ENCODE measurements around the gene SEPTIN8. TPM values are rescaled to one million over a fixed set of nuclear protein-coding genes. Genes with fewer than 3 reads are reported as not detected.
A peak's percentile ranks its signal among the peaks of the same experiment; 100 is the strongest.

The SEPTIN8 gene
- total RNA-seq, 1 donor from 2014 or later: 46.2 TPM

- intact Hi-C loops (cut with micrococcal nuclease): no loop called here
- H3K9me3 Mint-ChIP-seq: no peaks in the 10 kb centered on the region
- DNase-seq (ENCODE audit: low spot score): no peak
- H3K27me3 Mint-ChIP-seq (ENCODE audit: insufficient read depth): peaks cover 19% of the 10 kb centered on the region
- no peak overlapping the region for H3K27ac Mint-ChIP-seq
- H3K4me3 Mint-ChIP-seq: peak overlapping the region; percentile 43
- peaks cover 1% of the 10 kb centered on the region for H3K36me3 Mint-ChIP-seq (ENCODE audit: low read depth)
- peaks cover 23% of the 10 kb centered on the region for H3K4me1 Mint-ChIP-seq (ENCODE audit: low read depth)
These were observed 3.3 kb downstream of the SEPTIN8 start for GRCh38 chr5:132773601-132774355.

- Mint-ChIP-seq H3K27ac (no peak overlapping the region), H3K4me3 (no peak overlapping the region), H3K27me3 (ENCODE audit: insufficient read depth) (peaks cover 13% of the 10 kb centered on the region), H3K36me3 (ENCODE audit: low read depth) (peaks cover 1% of the 10 kb centered on the region), H3K4me1 (ENCODE audit: low read depth) (peaks cover 18% of the 10 kb centered on the region), H3K9me3 (no peaks in the 10 kb centered on the region)
- no peak for DNase-seq (ENCODE audit: low spot score)
- intact Hi-C loops (cut with micrococcal nuclease): no loop called here
These were observed 3.9 kb downstream of the SEPTIN8 start for GRCh38 chr5:132773114-132773513.

- Mint-ChIP-seq H3K27ac (no peak overlapping the region), H3K4me3 (no peak overlapping the region), H3K9me3 (no peaks in the 10 kb centered on the region), H3K4me1 (ENCODE audit: low read depth) (peaks cover 15% of the 10 kb centered on the region), H3K27me3 (ENCODE audit: insufficient read depth) (peaks cover 9% of the 10 kb centered on the region), H3K36me3 (ENCODE audit: low read depth) (no peaks in the 10 kb centered on the region)
- DNase-seq (ENCODE audit: low spot score): no peak
- intact Hi-C loops (cut with micrococcal nuclease): no loop called here
These were observed 4.6 kb downstream of the SEPTIN8 start for GRCh38 chr5:132772291-132773070.

- Mint-ChIP-seq H3K36me3 (ENCODE audit: low read depth) (no peaks in the 10 kb centered on the region), H3K4me3 (no peak overlapping the region), H3K4me1 (ENCODE audit: low read depth) (peaks cover 15% of the 10 kb centered on the region), H3K27ac (no peak overlapping the region), H3K9me3 (no peaks in the 10 kb centered on the region), H3K27me3 (ENCODE audit: insufficient read depth) (peaks cover 9% of the 10 kb centered on the region)
- no peak for DNase-seq (ENCODE audit: low spot score)
- intact Hi-C loops (cut with micrococcal nuclease): no loop called here
These were observed 5.5 kb downstream of the SEPTIN8 start for GRCh38 chr5:132771503-132771998.

GRCh38 chr5:132770476-132771159, 6.4 kb downstream of the SEPTIN8 start:
- no peak for DNase-seq (ENCODE audit: low spot score)
- Mint-ChIP-seq H3K4me3 (no peak overlapping the region), H3K9me3 (no peaks in the 10 kb centered on the region), H3K27me3 (ENCODE audit: insufficient read depth) (peaks cover 7% of the 10 kb centered on the region), H3K4me1 (ENCODE audit: low read depth) (peaks cover 8% of the 10 kb centered on the region), H3K27ac (no peak overlapping the region), H3K36me3 (ENCODE audit: low read depth) (no peaks in the 10 kb centered on the region)
- intact Hi-C loops (cut with micrococcal nuclease): no loop called here

GRCh38 chr5:132768485-132768868, 8.6 kb downstream of the SEPTIN8 start:
- H3K27me3 Mint-ChIP-seq (ENCODE audit: insufficient read depth): no peaks in the 10 kb centered on the region
- intact Hi-C loops (cut with micrococcal nuclease): no loop called here
- no peak overlapping the region for H3K27ac Mint-ChIP-seq
- no peaks in the 10 kb centered on the region for H3K36me3 Mint-ChIP-seq (ENCODE audit: low read depth)
- H3K4me3 Mint-ChIP-seq: no peak overlapping the region
- H3K4me1 Mint-ChIP-seq (ENCODE audit: low read depth): no peaks in the 10 kb centered on the region
- no peaks in the 10 kb centered on the region for H3K9me3 Mint-ChIP-seq
- no peak for DNase-seq (ENCODE audit: low spot score)

GRCh38 chr5:132767150-132767549, 9.9 kb downstream of the SEPTIN8 start:
- Mint-ChIP-seq H3K9me3 (no peaks in the 10 kb centered on the region), H3K36me3 (ENCODE audit: low read depth) (peaks cover 4% of the 10 kb centered on the region), H3K27me3 (ENCODE audit: insufficient read depth) (no peaks in the 10 kb centered on the region), H3K4me1 (ENCODE audit: low read depth) (no peaks in the 10 kb centered on the region), H3K27ac (no peak overlapping the region), H3K4me3 (no peak overlapping the region)
- no peak for DNase-seq (ENCODE audit: low spot score)
- intact Hi-C loops (cut with micrococcal nuclease): no loop called here

GRCh38 chr5:132766806-132767055, 10.3 kb downstream of the SEPTIN8 start:
- Mint-ChIP-seq H3K4me3 (no peak overlapping the region), H3K36me3 (ENCODE audit: low read depth) (peaks cover 4% of the 10 kb centered on the region), H3K27me3 (ENCODE audit: insufficient read depth) (no peaks in the 10 kb centered on the region), H3K27ac (no peak overlapping the region), H3K9me3 (no peaks in the 10 kb centered on the region), H3K4me1 (ENCODE audit: low read depth) (no peaks in the 10 kb centered on the region)
- intact Hi-C loops (cut with micrococcal nuclease): no loop called here
- DNase-seq (ENCODE audit: low spot score): no peak

GRCh38 chr5:132766020-132766805, 10.8 kb downstream of the SEPTIN8 start:
- Mint-ChIP-seq H3K27ac (no peak overlapping the region), H3K36me3 (ENCODE audit: low read depth) (peaks cover 4% of the 10 kb centered on the region), H3K4me3 (no peak overlapping the region), H3K4me1 (ENCODE audit: low read depth) (no peaks in the 10 kb centered on the region), H3K27me3 (ENCODE audit: insufficient read depth) (no peaks in the 10 kb centered on the region), H3K9me3 (no peaks in the 10 kb centered on the region)
- no peak for DNase-seq (ENCODE audit: low spot score)
- intact Hi-C loops (cut with micrococcal nuclease): no loop called here

GRCh38 chr5:132765311-132766019, 11.6 kb downstream of the SEPTIN8 start:
- Mint-ChIP-seq H3K9me3 (no peaks in the 10 kb centered on the region), H3K27me3 (ENCODE audit: insufficient read depth) (no peaks in the 10 kb centered on the region), H3K36me3 (ENCODE audit: low read depth) (peaks cover 8% of the 10 kb centered on the region), H3K27ac (no peak overlapping the region), H3K4me1 (ENCODE audit: low read depth) (no peaks in the 10 kb centered on the region), H3K4me3 (no peak overlapping the region)
- intact Hi-C loops (cut with micrococcal nuclease): no loop called here
- no peak for DNase-seq (ENCODE audit: low spot score)

GRCh38 chr5:132764671-132765238, 12.3 kb downstream of the SEPTIN8 start:
- Mint-ChIP-seq H3K36me3 (ENCODE audit: low read depth) (peaks cover 12% of the 10 kb centered on the region), H3K4me1 (ENCODE audit: low read depth) (no peaks in the 10 kb centered on the region), H3K9me3 (no peaks in the 10 kb centered on the region), H3K27ac (no peak overlapping the region), H3K4me3 (no peak overlapping the region), H3K27me3 (ENCODE audit: insufficient read depth) (no peaks in the 10 kb centered on the region)
- DNase-seq (ENCODE audit: low spot score): no peak
- intact Hi-C loops (cut with micrococcal nuclease): no loop called here

- DNase-seq (ENCODE audit: low spot score): no peak
- intact Hi-C loops (cut with micrococcal nuclease): no loop called here
These were observed 13.0 kb downstream of the SEPTIN8 start for GRCh38 chr5:132764051-132764450.

More at GRCh38 chr5:132764051-132764450, 13.0 kb downstream of the SEPTIN8 start:
- Mint-ChIP-seq H3K27ac (no peak overlapping the region), H3K4me1 (ENCODE audit: low read depth) (no peaks in the 10 kb centered on the region), H3K27me3 (ENCODE audit: insufficient read depth) (no peaks in the 10 kb centered on the region), H3K4me3 (no peak overlapping the region), H3K9me3 (no peaks in the 10 kb centered on the region), H3K36me3 (ENCODE audit: low read depth) (peaks cover 12% of the 10 kb centered on the region)
